CD8-positive, alpha-beta memory T cell (primary cell): ENCODE results near the gene TAGLN. TPM values are rescaled to one million over a fixed set of nuclear protein-coding genes. Genes with fewer than 3 reads are reported as not detected.
A peak's percentile ranks its signal among the peaks of the same experiment; 100 is the strongest.

ENCODE experiments used
- CTCF ChIA-PET: fragments of 350-600 bp; sonication (Branson Sonifier 250); formaldehyde crosslinking; loops from one replicate; lab custom pipeline; 2021; ENCODE audit warnings: antibody characterized with exemption; lab: Charles Lee
- POLR2A ChIA-PET: fragments of 350-600 bp; sonication (Branson Sonifier 250); formaldehyde crosslinking; loops from one replicate; lab custom pipeline; 2021; ENCODE audit warnings: antibody characterized with exemption; lab: Charles Lee
- DNase-seq, 5 donors: peaks; one replicate each; pipeline versions ENCODE4 v3.0.0 to v3.0.0-alpha.2; 2020 to 2022; ENCODE audit warnings: mixed read lengths in 1 of 5
- H3K27ac ChIP-seq: one replicate; pipeline ENCODE4 v1.7.0; 2013; ENCODE audit warnings: low read depth, mild to moderate bottlenecking, low read length, moderate library complexity
- H3K27me3 ChIP-seq: 2 replicates; pipeline ENCODE4 v1.7.0; 2013; ENCODE audit warnings: low read length, mild to moderate bottlenecking; ENCODE audit not compliant: insufficient read depth, poor library complexity, severe bottlenecking
- H3K36me3 ChIP-seq: 2 replicates; pipeline ENCODE4 v1.7.0; 2013; ENCODE audit warnings: mild to moderate bottlenecking, low read length, moderate library complexity; ENCODE audit not compliant: insufficient read depth
- H3K4me1 ChIP-seq: 2 replicates; pipeline ENCODE4 v1.7.0; 2013; ENCODE audit warnings: mild to moderate bottlenecking, low read length, moderate library complexity; ENCODE audit not compliant: insufficient read depth
- H3K4me3 ChIP-seq: 2 replicates; pipeline ENCODE4 v1.7.0; 2013; ENCODE audit warnings: mild to moderate bottlenecking, low read length
- H3K9me3 ChIP-seq: 2 replicates; pipeline ENCODE4 v1.7.0; 2013; ENCODE audit warnings: mild to moderate bottlenecking, low read length
- H3K27ac Mint-ChIP-seq, 8 donors: one replicate each; pipeline ENCODE4 v1.8.0; 2020 to 2021; ENCODE audit warnings: mixed read lengths in 8 of 8, mild to moderate bottlenecking in 6 of 8, inconsistent platforms in 3 of 8, moderate library complexity in 3 of 8
- H3K27me3 Mint-ChIP-seq, 2 donors: one replicate each; pipeline ENCODE4 v1.8.0; 2020 to 2021; ENCODE audit warnings: mixed read lengths in 2 of 2, mild to moderate bottlenecking in 1 of 2, moderate library complexity in 1 of 2
- H3K36me3 Mint-ChIP-seq, 3 donors: one replicate each; pipeline ENCODE4 v1.8.0; 2020 to 2021; ENCODE audit warnings: mixed read lengths in 3 of 3, inconsistent platforms in 1 of 3, mild to moderate bottlenecking in 1 of 3
- H3K4me1 Mint-ChIP-seq, 3 donors: one replicate each; pipeline ENCODE4 v1.8.0; 2020 to 2021; ENCODE audit warnings: mixed read lengths in 3 of 3, inconsistent platforms in 1 of 3, mild to moderate bottlenecking in 1 of 3
- H3K4me3 Mint-ChIP-seq, 7 donors: one replicate each; pipeline ENCODE4 v1.8.0; 2020 to 2021; ENCODE audit warnings: mixed read lengths in 7 of 7, mild to moderate bottlenecking in 6 of 7, moderate library complexity in 4 of 7, inconsistent platforms in 2 of 7
- H3K9me3 Mint-ChIP-seq, 5 donors: one replicate each; pipeline ENCODE4 v1.8.0; 2020 to 2022; ENCODE audit warnings: mixed read lengths in 5 of 5, mild to moderate bottlenecking in 3 of 5, moderate library complexity in 2 of 5, inconsistent platforms in 1 of 5
- polyA plus RNA-seq: library from polyadenylated mRNA; unstranded; fragments of 300-500 nt; fragmentation: Illumina TruSeq; gene quantifications from one replicate; pipeline ENCODE4 v1.2.3, GENCODE V29; 2021
- total RNA-seq, 2 experiments: library from RNA; stranded (reverse); gene quantifications; one replicate each; pipeline ENCODE4 v1.2.3, GENCODE V29; 2021

The TAGLN gene
- total and polyA plus RNA-seq, 3 experiments from 2014 or later, result 0.35 to 2.2 (median 1.8) TPM

DNA sequence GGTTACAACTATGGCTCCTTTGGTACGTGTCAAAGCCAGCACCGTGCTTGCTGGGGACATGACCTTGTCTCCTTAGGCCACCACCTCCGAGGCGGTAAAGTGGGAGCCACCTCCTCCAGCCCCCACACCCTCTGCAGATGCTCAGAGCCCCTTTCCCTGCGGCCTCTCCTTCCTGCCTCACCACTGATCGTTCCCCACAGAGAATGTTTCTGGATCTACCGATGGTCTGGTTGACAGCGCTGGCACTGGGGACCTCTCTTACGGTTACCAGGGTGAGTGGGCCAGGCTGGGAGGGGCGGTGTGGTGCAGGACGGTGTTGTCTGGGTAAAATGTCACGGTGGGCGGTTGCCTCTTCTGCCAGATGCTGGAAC lies 11.8 kb upstream of the TAGLN start:
- CTCF ChIA-PET, result no interaction called here
- H3K27ac Mint-ChIP-seq, result peak overlapping the region in 2 of 8 donors; percentile 31 to 83
- POLR2A ChIA-PET, result no interaction called here

DNA sequence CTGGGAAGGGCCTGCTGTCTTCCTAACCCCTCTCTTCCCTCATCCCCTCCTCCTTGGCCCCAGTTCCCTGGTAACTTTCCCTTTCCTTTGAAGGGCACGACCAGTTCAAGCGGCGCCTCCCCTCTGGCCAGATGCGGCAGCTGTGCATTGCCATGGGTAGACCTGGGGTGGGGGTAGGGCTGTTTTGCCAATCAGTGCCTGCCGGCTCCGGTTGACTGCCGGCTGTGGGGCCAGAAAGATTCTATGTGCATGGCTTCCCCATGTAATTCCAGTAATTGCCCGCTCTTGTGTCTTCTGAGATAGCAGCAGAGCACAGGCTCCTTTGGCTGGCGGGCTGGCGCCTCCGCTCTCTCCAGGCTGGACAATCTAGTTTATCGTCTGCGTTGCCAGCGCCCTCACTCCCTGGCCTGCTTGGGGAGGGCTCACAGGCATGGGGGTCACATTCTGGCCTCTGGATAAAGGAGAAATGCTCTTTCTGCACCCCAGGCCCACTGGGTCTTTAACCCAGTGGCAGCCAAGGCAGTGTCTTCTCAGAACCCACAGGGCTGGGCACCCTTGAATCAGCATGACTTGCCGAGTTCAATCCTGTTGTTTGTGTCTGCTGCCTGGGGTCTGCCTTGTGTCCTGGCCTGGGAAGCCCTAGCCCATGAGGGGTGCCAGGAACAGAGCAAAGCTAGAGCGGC lies 11.2 kb upstream of the TAGLN start:
- H3K4me1 Mint-ChIP-seq, result no peaks in the 10 kb centered on the region
- ChIA-PET CTCF (no interaction called here), POLR2A (no interaction called here)
- no peak overlapping the region for H3K4me3 Mint-ChIP-seq
- H3K9me3 ChIP-seq, result no peaks in the 10 kb centered on the region
- no peaks in the 10 kb centered on the region for H3K4me1 ChIP-seq
- peak in 1 of 5 donors; percentile 39 for DNase-seq
- H3K36me3 ChIP-seq, result peaks cover 9% of the 10 kb centered on the region
- peaks cover 0 to 54% (median 11%) of the 10 kb centered on the region in 3 donors for H3K36me3 Mint-ChIP-seq
- H3K27ac Mint-ChIP-seq, result peak overlapping the region in 2 of 8 donors; percentile 33 to 72
- H3K4me3 ChIP-seq, result no peak overlapping the region
- no peak overlapping the region for H3K27ac ChIP-seq
- no peaks in the 10 kb centered on the region for H3K27me3 ChIP-seq
- H3K27me3 Mint-ChIP-seq, result no peaks in the 10 kb centered on the region
- no peaks in the 10 kb centered on the region for H3K9me3 Mint-ChIP-seq

More for the DNA sequence above, 11.8 kb upstream of the TAGLN start:
- no peak overlapping the region for H3K27ac ChIP-seq
- DNase-seq, result peak in 1 of 5 donors; percentile 26
- H3K4me1 ChIP-seq, result no peaks in the 10 kb centered on the region
- Mint-ChIP-seq H3K4me1 (no peaks in the 10 kb centered on the region), H3K36me3 (peaks cover 0 to 54% (median 11%) of the 10 kb centered on the region in 3 donors), H3K27me3 (no peaks in the 10 kb centered on the region), H3K9me3 (no peaks in the 10 kb centered on the region), H3K4me3 (peak overlapping the region in 1 of 7 donors; percentile 54)
- no peak overlapping the region for H3K4me3 ChIP-seq
- H3K27me3 ChIP-seq, result no peaks in the 10 kb centered on the region
- H3K36me3 ChIP-seq, result peaks cover 13% of the 10 kb centered on the region
- H3K9me3 ChIP-seq, result no peaks in the 10 kb centered on the region

GRCh38 chr11:117188620-117189081 lies 10.5 kb upstream of the TAGLN start:
- no peaks in the 10 kb centered on the region for H3K4me1 Mint-ChIP-seq
- peak overlapping the region in 2 of 8 donors; percentile 33 to 83 for H3K27ac Mint-ChIP-seq
- H3K4me3 Mint-ChIP-seq, result no peak overlapping the region
- CTCF ChIA-PET, result no interaction called here
- no peaks in the 10 kb centered on the region for H3K9me3 Mint-ChIP-seq
- DNase-seq, result peak in 1 of 5 donors; percentile 36
- H3K27me3 Mint-ChIP-seq, result no peaks in the 10 kb centered on the region
- Histone ChIP-seq H3K4me3 (no peak overlapping the region), H3K4me1 (no peaks in the 10 kb centered on the region), H3K27me3 (no peaks in the 10 kb centered on the region), H3K9me3 (no peaks in the 10 kb centered on the region), H3K27ac (no peak overlapping the region), H3K36me3 (peaks cover 9% of the 10 kb centered on the region)
- POLR2A ChIA-PET, result no interaction called here
- H3K36me3 Mint-ChIP-seq, result peaks cover 0 to 55% (median 9%) of the 10 kb centered on the region in 3 donors

DNA sequence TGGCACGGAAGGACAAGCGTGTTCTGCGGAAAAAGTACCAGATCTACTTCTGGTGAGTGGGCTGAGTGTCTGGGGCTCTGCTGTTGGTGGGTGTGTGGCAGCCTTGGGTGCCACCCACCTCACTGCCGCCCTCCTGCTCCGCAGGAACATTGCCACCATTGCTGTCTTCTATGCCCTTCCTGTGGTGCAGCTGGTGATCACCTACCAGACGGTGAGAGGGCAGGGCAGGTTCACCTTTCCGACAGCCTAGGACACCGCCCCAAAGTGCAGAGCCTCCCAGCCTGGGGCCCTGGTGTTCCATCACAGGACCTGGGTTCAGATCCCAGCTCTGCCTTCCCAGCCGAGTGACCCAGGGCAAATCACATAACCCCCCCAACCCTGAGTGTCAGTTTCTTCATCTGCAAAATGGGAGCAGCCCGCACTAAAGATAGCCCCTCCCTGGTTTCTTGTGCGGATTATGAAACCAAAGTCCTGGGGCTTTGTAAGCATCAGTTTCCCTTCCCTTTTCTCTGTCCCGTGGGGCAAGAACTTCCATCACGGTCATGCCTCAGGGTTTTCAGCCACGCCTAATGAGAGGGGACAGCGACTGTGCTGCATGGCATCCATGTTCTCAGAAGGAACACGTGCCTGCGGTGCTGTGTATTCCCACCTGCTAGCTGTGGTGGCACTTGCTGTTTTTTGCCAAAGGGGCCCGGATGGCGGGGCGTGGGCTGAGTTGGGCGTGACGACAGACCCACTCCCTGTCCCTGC lies 9.8 kb upstream of the TAGLN start:
- Mint-ChIP-seq H3K27ac (no peak overlapping the region), H3K9me3 (no peaks in the 10 kb centered on the region), H3K27me3 (no peaks in the 10 kb centered on the region), H3K36me3 (peaks cover 0 to 48% (median 5%) of the 10 kb centered on the region in 3 donors), H3K4me3 (no peak overlapping the region), H3K4me1 (no peaks in the 10 kb centered on the region)
- H3K27ac ChIP-seq, result no peak overlapping the region
- POLR2A ChIA-PET, result no interaction called here
- H3K4me3 ChIP-seq, result no peak overlapping the region
- H3K27me3 ChIP-seq, result no peaks in the 10 kb centered on the region
- H3K36me3 ChIP-seq, result peaks cover 9% of the 10 kb centered on the region
- no peaks in the 10 kb centered on the region for H3K4me1 ChIP-seq
- no peaks in the 10 kb centered on the region for H3K9me3 ChIP-seq
- peak in 1 of 5 donors; percentile 33 for DNase-seq
- CTCF ChIA-PET, result no interaction called here

- CTCF ChIA-PET, result no interaction called here
- DNase-seq, result peak in 1 of 5 donors; percentile 44
- H3K27me3 Mint-ChIP-seq, result no peaks in the 10 kb centered on the region
- no peaks in the 10 kb centered on the region for H3K9me3 ChIP-seq
- no peaks in the 10 kb centered on the region for H3K27me3 ChIP-seq
- H3K4me1 ChIP-seq, result no peaks in the 10 kb centered on the region
- H3K4me1 Mint-ChIP-seq, result peaks cover 0 to 2% (median 0%) of the 10 kb centered on the region in 3 donors
- H3K36me3 ChIP-seq, result peaks cover 9% of the 10 kb centered on the region
- H3K9me3 Mint-ChIP-seq, result no peaks in the 10 kb centered on the region
- H3K36me3 Mint-ChIP-seq, result peaks cover 0 to 47% (median 5%) of the 10 kb centered on the region in 3 donors
- no peak overlapping the region for H3K27ac ChIP-seq
- POLR2A ChIA-PET, result no interaction called here
- H3K4me3 ChIP-seq, result no peak overlapping the region
- H3K4me3 Mint-ChIP-seq, result no peak overlapping the region
- H3K27ac Mint-ChIP-seq, result peak overlapping the region in 1 of 8 donors; percentile 85
Observed at GRCh38 chr11:117189941-117190544, 9.1 kb upstream of the TAGLN start.

GRCh38 chr11:117191680-117192400 lies 7.3 kb upstream of the TAGLN start:
- POLR2A ChIA-PET, result interaction anchor here (1.3 kb wide), 1 partner anchor 13 kb away, joined by 4 read pairs; the partner anchor contains the start of gene SIDT2
- Histone ChIP-seq H3K4me1 (no peaks in the 10 kb centered on the region), H3K27me3 (no peaks in the 10 kb centered on the region), H3K9me3 (no peaks in the 10 kb centered on the region), H3K36me3 (peaks cover 9% of the 10 kb centered on the region), H3K27ac (no peak overlapping the region), H3K4me3 (no peak overlapping the region)
- Mint-ChIP-seq H3K27ac (peak overlapping the region in 1 of 8 donors; percentile 54), H3K36me3 (peaks cover 0 to 47% (median 7%) of the 10 kb centered on the region in 3 donors), H3K27me3 (no peaks in the 10 kb centered on the region), H3K4me1 (peaks cover 0 to 5% (median 0%) of the 10 kb centered on the region in 3 donors), H3K4me3 (peak overlapping the region in 1 of 7 donors; percentile 61), H3K9me3 (no peaks in the 10 kb centered on the region)
- CTCF ChIA-PET, result interaction anchor here (0.9 kb wide), 1 partner anchor 11 kb away, joined by 3 read pairs; no protein-coding TSS in a partner anchor
- DNase-seq, result no peak

GRCh38 chr11:117192401-117192875 lies 6.7 kb upstream of the TAGLN start:
- H3K36me3 ChIP-seq, result peaks cover 9% of the 10 kb centered on the region
- no peak for DNase-seq

More at GRCh38 chr11:117192401-117192875, 6.7 kb upstream of the TAGLN start:
- peaks cover 0 to 43% (median 5%) of the 10 kb centered on the region in 3 donors for H3K36me3 Mint-ChIP-seq
- H3K4me1 Mint-ChIP-seq, result peaks cover 0 to 5% (median 0%) of the 10 kb centered on the region in 3 donors
- peak overlapping the region in 1 of 8 donors; percentile 62 for H3K27ac Mint-ChIP-seq
- POLR2A ChIA-PET, result no interaction called here
- Histone ChIP-seq H3K27me3 (no peaks in the 10 kb centered on the region), H3K27ac (no peak overlapping the region), H3K4me3 (no peak overlapping the region), H3K4me1 (no peaks in the 10 kb centered on the region), H3K9me3 (no peaks in the 10 kb centered on the region)
- CTCF ChIA-PET, result no interaction called here
- H3K27me3 Mint-ChIP-seq, result no peaks in the 10 kb centered on the region
- no peak overlapping the region for H3K4me3 Mint-ChIP-seq
- H3K9me3 Mint-ChIP-seq, result no peaks in the 10 kb centered on the region
